NCI-H2227 (cell line): ENCODE results near the gene FOSL1.

Source experiments
- DNase-seq: peaks from one replicate; lab custom pipeline; 2025; ENCODE audit not compliant: unreplicated experiment; lab: John Stamatoyannopoulos, UW

Gene FOSL1

DNA sequence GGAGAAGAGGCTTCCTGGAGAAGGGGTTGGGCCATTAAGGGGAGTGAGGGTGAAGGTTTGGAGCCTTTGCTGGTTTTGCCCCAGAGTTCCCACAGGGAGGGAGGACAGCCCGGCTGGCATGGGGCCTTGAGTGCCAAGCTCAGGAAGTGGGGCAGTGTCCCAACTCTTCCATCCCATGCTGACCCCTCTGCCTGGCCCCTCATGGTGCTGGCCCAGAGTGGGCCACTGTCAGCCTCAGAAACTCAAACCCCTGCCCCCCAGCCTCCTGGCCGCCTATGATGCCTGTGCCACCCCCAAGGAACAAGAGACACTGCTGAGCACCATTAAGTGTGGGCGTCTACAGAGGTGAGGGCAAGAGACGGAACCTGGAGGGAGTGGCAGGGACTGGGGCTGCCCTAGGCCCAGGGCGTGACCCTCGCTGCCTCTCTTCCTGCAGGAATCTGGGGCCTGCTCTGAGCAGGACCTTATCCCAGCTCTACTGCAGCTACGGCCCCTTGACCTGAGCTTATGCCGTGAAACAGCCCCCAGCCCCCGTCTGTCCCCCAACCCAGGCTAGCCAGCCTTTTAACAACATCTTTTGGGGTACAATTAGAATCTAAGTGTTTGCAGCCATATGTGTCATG lies 34.5 kb downstream of the FOSL1 start:
- no peak for DNase-seq

DNA sequence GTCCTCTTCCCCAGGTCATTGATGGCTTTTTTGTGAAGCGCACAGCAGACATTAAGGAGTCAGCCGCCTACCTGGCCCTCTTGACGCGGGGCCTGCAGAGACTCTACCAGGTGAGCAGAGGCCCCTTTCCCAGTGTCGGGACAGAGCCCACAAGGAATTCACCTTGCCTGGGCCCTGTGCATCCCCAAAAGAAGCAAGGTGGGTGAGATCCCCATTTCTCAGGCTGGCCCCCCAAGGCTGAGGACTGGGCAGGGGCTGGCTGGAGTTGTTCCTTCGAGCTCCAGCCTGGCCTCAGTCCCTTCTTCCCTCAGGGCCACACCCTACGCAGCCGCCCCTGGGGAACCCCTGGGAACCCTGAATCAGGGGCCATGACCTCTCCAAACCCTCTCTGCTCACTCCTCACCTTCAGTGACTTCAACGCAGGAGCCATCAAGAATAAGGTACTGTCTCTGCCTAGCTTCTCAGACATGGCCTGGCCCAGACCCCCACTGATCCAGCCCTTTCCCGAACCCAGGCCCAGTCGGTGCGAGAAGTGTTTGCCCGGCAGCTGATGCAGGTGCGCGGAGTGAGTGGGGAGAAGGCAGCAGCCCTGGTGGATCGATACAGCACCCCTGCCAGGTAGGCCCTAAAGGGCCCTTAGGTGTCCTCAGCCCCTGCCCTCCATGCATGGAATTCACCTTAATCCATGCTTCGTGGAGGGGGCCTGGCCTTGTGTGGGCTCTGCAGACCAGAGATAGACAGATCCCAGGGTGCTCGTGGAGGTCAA lies 35.3 kb downstream of the FOSL1 start:
- no peak for DNase-seq

DNA sequence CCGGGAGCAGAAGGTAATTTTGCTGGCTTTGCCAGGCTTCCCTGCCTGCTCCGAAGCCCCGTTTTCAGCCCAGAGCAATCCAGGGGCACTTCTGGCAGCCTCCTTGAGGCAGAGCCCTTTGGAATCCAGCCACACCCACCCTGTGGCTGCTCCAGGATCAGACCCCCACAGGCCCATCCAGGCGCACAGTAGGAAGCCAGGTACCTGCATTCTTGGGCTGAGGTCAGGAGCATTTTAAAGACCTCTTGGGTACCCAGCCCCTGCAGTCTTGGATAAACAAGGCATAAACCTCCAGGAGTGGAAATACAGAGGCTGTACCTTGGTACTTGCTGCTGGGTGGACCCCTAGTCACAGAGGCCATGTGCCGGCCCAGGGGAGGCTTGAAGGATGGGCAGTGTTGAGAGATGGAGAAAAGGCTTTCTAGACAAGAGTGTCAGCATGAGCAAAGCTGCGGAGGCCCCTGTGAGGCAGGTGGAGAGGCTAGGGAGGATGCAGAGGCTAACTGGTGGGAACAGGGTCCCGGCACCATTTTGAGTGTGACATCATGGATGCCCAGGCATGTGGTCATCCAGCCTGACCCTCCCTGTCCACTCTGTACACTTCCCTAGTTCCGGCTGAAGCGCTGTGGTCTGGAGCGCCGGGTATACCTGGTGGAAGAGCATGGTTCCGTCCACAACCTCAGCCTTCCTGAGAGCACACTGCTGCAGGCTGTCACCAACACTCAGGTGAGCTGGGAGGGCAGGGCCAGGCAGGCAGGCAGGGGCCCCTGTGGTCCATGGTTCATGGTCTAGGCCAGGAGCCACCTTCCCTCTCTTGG lies 36.1 kb downstream of the FOSL1 start:
- DNase-seq = no peak

DNA sequence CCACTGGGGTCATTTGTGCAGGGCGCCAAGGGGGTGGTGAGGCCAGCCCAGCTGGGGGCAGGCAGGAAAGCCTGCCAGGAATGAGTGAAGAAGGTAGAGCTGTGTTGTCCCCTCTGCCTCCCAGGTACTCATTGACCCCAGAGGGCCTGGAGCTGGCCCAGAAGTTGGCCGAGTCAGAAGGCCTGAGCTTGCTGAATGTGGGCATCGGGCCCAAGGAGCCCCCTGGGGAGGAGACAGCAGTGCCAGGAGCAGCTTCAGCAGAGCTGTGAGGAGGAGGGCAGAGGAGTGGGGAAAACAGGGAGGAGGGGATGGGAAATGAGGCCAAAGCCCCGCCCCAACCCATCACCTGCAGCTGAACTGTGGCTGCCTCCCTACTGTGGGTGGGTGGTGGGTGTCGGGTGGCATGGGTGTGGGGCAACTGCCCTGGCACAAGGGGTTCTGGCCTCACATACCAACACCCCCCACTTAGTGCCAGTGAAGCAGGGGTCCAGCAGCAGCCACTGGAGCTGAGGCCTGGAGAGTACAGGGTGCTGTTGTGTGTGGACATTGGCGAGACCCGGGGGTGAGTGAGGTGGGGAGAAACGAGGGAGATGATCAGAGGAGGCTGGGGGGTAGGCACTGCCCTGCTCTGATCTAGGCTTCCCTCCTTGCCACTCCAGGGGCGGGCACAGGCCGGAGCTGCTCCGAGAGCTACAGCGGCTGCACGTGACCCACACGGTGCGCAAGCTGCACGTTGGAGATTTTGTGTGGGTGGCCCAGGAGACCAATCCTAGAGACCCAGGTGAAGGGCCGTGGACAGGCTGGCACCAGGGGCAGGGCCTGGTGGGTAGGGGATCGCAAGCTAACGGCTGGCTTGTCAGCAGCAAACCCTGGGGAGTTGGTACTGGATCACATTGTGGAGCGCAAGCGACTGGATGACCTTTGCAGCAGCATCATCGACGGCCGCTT lies 37.0 kb downstream of the FOSL1 start:
- DNase-seq = no peak

DNA sequence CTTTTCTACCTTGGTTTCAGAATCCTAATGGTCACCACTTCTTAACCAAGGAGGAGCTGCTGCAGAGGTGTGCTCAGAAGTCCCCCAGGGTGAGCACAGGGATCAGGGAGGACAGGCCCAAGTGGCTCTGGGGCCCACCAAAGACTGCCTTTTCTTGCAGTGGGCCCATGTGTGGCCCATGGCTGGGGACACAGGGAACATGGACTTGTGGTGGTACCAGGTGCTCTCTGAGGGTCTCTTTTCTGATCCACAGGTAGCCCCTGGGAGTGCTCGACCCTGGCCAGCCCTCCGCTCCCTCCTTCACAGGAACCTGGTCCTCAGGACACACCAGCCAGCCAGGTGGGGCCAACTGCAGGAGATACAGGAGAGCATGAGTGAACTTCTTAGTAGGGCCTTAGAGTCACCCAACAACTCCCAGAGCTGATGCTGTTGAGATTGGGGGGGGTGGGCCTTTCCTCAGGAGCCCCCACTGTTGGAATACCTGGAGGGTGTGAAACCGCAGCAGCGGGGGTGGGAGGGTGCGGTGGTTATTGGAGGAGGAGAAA lies 37.9 kb downstream of the FOSL1 start:
- DNase-seq = no peak

DNA sequence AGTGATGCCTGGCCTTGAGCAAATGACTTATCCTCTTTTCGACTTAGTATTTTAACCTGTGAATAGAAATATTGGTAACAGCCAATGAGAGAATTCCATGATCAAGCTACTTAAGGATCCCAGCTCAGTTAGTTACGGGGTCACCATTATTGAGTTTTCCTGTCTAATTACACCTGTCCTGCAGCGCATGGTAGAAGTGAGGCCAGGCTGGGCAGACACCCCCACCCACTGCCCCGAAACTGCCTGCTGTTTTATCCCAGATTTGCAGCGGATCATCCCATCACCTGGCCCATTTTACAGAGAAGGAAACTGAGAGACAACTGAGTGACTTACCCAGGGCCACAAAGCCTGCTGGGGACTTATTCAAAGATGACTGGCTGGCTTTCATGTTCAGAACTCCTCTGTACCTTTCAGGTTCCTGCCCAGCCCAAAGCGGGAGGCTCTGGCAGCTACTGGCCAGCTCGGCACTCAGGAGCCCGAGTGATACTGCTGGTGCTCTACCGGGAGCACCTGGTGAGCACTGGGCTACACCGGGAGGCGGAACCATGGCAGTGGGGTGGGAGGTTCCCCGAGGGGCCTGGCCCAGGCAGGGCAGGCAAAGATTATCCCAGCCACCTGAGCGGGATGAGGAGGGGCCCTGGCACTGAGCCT lies 38.5 kb downstream of the FOSL1 start:
- DNase-seq = no peak

DNA sequence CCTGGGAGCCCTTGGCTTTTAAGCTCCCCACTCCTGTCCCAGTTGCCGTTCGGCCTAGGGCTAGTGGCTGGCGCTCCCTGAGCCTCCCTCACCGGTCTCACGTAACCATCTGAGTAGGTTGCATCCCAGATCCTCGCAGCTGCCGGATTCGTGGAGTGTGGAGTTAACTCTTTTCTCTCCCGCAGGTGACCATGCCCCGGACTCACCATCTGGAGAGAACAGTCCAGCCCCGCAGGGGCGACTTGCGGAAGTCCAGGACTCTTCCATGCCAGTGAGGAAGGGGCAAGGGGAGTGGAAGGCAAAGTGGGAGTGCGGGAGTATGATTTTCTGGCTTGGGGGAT lies 39.1 kb downstream of the FOSL1 start:
- DNase-seq = no peak

DNA sequence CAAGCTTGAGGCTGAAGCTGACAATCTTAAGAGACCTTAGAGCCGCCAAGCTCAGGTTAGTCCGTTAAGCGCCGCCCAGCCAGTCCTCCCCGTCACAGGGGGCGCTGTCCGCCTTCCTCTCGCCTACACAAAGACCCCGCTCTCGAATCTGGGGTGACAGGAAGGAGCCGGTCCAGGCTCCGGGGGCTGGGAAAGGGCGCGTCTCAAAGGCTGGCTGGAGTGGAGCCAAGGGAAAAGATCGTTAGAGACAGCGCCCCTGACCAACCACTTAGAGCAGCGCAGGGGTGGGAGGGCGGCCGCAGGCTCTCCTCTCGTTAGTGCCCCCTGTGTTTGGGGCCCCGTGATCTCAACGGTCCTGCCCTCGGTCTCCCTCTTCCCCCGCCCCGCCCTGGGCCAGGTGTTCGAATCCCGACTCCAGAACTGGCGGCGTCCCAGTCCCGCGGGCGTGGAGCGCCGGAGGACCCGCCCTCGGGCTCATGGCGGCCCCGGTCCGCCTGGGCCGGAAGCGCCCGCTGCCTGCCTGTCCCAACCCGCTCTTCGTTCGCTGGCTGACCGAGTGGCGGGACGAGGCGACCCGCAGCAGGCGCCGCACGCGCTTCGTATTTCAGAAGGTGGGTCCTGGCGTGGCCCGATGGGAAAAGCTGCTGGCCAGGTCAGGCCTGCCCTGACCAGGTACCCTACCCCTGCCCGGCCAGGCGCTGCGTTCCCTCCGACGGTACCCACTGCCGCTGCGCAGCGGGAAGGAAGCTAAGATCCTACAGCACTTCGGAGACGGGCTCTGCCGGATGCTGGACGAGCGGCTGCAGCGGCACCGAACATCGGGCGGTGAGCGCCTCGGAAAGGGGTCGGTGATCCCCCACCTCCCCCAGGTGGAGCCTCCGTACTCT lies 39.7 kb downstream of the FOSL1 start, which contains the start of gene MUS81:
Gene MUS81 (plus strand): TSS at position 156 of the 887 bp plus-strand sequence. CDS start 321 bp downstream, at position 477.
- peak; percentile 98 for DNase-seq

- DNase-seq = no peak
These were observed 40.3 kb downstream of the FOSL1 start for GRCh38 chr11:65859812-65860277.

GRCh38 chr11:65859095-65859811 lies 40.9 kb downstream of the FOSL1 start:
- DNase-seq = peak; percentile 100

DNA sequence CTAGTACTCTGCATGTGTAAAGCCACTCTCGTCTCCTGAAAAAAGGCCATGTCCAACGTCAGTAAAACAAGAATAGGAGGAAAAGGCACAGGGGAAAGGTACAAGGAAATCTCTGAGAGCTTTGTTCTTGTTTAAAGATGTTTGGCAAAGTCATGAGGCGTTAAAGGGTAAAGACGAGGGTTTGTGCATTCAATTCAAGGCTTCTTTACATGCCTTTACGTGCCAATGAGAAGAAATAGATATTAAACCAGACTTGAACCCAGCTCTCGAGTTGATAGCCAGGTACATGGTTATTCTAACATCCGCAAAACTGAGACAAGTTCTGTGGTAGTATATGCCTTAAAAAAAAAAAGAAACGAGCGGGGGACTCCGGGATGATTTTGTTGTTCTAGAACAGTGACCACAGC lies 41.5 kb downstream of the FOSL1 start:
- DNase-seq = no peak

DNA sequence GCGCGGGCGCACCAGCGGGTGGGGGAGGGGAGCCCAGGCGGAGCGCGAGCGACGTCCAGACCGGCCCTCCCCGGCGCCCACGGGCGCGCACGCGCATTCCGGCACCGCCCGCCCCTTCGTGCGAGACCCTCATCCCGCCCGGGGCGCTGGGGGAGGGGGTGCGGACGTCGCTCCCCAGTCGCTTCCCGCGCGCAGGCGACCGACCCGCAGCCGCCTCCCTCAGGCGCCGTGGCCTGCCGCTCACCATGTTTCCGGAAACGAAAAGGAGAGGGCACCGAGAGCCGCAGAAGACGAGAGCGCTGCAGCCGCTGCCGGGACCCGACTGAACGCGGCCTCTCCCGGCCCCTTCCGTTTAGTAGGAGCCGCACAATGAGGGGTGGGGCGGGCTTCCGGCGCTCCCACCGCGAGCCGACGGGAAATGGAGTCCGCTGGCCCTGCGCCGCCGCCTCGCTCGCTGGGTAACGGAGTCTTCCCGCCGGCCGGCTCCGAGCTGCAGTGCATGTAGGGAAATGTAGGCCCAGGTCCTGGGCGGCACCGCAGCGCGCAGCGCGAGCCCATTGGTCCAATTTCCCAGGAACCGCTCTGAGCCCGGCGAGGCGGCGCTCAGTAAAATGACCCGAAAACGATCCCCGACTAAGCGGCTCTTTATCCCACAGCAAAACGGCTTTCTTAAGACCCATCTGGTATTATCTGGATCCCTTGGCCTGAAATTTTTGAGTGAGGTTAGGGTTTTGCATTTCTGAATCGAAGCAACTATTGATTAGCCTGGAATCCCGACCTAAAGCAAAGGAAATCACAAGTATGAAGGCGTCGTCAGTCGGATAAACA lies 42.1 kb downstream of the FOSL1 start, which contains the start of gene CFL1:
Gene CFL1 (minus strand): TSS at position 328 of the 828 bp plus-strand sequence. CDS start 81 bp downstream, at position 247.
- peak; percentile 98 for DNase-seq

DNA sequence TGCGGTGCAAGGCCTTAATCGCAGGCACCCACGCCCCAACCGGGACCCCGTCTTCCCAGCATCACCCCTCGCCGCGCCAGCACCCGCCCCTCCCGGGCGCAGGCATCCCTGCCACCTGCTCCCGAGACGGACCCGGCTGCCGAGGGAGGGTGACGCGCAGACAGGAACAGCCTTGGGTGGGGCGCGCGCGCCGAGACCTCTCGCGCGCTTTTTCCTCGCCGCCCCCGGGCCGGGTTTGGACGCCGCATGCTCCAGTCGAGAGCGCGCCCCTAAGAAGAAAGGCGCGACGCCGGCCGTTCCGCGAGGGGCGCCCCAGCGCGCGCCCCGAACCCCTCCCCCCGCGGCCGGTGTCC lies 42.7 kb downstream of the FOSL1 start:
- DNase-seq = no peak

DNA sequence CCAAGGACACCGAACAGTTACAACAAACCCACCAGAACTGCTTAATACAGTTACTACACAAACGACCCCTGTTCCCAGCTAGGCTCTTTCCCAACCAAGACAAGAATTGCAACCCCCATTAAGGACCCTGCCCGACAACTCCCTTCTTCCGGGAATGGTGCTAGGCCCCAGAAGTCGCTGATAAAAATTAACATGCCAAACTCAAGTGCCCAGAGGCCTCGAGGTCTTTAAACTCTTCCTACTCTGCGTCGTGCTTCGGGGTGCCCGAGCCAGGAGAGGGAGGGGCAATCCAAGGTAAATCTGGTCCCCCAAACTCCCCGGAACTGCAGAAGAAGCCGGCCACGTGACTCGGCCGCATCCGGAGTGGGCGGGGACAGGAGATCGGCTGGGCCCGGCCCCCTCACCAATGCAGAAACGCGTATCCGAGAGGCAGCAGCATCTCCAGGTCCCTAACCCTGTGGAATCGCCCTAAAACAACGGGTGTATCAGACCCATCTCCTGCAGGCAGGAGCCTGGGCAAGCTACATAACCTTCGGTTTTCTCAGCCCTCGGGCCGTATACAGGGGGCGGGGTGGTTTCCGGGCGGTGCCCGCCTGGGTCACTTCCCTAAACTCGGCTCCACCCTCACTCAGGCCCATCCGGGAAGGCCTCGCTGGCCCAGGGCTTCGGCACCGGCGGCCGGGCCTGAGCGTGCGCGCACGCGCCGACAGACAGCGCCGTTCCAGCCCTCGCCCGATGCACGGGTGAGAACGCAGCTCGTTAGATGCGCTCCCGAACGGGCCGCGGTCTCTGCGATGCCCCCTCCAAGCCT lies 43.3 kb downstream of the FOSL1 start:
- peak; percentile 85 for DNase-seq

DNA sequence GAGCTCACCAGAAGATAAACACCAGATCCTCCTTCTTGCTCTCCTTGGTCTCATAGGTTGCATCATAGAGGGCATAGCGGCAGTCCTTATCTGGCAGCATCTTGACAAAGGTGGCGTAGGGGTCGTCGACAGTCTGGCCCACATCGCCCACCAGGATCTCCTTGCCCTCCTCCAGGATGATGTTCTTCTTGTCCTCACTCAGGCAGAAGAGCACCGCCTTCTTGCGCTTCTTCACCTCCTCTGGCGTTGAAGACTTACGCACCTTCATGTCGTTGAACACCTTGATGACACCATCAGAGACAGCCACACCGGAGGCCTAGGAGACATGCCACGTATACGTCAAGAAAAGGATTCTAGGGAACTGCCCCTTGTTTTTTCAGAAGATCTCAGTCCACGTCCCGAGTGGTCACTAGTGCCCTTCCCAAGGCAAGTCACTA lies 44.2 kb downstream of the FOSL1 start:
- no peak for DNase-seq
